COLO829 (cell line): ENCODE data around the gene PRKCE.

ENCODE experiments used
- DNase-seq: peaks from one replicate; pipeline ENCODE4 v3.0.0; 2012; ENCODE audit warnings: low spot score

Gene PRKCE

GRCh38 chr2:46118656-46119371 is 467.3 kb downstream of the PRKCE start:
- DNase-seq = no peak

DNA sequence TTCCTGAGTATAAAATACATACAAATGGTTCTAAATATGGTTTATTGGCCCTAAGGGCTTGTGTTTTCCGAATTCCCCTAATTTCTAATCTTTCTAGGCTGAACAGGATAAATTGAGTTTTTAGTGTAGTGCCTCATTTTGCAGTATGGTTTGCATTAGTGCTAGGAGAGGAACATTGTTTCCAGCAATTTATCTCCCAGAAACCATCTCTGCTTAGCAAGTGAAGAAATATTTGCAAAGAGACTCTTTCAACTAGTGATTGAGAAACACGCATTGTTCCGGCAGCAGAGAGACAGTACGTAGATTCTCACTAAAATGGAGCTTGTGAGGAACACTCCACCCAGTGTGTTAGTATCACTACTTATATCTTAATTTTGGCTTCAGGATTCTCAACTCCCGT is 468.0 kb downstream of the PRKCE start:
- DNase-seq = no peak

GRCh38 chr2:46120792-46121555 is 469.5 kb downstream of the PRKCE start:
- DNase-seq = no peak

- DNase-seq = no peak
These were observed 471.0 kb downstream of the PRKCE start for GRCh38 chr2:46122318-46122976.

GRCh38 chr2:46123013-46123412 is 471.5 kb downstream of the PRKCE start:
- no peak for DNase-seq

DNA sequence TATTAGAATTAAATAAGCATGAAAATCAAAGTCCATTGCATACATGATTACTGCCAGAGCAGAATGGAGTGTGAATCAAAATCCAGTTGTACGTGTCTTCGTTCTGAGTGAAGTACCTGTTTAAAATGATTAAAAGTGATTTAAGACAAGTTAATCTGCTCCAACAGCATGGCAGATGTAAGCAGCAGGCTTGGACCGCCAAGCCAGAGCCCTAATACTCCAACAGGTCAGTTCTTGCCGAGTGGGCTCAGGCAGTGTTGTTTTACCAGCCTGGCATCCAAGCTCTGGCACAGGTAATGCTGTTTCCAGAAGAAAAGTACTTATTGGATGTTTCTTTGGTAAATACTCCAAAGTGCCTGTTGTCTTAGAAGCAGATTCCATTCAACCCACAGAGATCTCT is 474.3 kb downstream of the PRKCE start:
- no peak for DNase-seq

GRCh38 chr2:46126571-46126970 is 475.1 kb downstream of the PRKCE start:
- DNase-seq = no peak

DNA sequence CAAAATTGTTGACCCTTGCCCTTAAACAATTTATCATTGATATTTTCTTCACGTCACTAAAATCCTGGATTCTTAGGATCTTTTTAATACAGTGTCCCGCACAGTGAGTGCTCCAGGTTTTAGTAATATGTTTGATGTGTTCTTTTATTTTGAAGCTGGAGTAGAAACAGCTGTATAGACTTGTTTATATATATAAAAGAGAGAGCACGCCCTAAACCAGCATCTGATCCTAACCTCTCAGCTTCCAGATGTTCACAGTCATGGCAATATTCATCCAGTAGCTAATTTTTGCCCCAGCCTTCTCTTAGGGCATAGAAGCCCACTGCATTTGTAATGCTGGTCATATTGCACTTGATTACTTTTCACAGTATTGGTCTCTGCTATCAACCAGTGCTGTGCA is 475.7 kb downstream of the PRKCE start:
- no peak for DNase-seq

DNA sequence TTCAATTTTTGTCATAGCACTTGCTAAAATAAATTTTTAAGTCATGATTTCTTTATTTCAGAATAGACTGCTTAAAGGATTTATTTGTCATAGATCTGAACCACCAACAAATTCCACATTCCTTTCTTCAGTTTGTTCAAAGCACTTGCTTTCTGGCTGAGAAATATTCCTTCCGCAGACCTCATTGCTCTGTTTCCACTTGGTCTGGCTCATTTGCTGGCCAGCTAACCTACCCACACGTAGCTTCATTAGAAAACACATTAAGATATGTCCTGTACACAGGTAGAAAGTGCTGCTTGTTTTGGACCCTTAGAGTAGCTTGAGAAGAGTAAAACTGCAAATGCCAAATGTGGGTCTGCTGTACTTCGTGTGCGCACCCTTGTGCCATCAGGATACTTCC is 479.0 kb downstream of the PRKCE start:
- no peak for DNase-seq

DNA sequence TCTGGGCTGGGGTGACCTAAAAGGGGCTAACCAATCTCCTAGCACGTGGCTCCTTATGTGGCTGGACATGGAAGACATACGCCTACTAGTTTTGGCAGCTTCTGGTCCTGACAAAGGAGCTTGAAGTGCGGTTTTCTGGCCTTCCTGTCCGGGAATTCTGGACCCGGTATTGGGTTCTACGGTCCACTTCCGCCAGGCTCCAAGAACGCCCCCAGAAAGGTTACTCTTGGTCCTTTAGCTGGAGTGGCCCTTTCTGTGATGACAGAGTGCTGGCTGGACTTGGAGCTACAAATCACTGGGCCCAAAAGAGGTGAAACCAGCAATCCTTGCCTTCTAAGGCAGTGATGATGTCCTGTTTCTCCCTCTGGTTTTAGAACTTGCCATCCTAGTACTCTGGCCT is 481.5 kb downstream of the PRKCE start:
- DNase-seq = no peak

DNA sequence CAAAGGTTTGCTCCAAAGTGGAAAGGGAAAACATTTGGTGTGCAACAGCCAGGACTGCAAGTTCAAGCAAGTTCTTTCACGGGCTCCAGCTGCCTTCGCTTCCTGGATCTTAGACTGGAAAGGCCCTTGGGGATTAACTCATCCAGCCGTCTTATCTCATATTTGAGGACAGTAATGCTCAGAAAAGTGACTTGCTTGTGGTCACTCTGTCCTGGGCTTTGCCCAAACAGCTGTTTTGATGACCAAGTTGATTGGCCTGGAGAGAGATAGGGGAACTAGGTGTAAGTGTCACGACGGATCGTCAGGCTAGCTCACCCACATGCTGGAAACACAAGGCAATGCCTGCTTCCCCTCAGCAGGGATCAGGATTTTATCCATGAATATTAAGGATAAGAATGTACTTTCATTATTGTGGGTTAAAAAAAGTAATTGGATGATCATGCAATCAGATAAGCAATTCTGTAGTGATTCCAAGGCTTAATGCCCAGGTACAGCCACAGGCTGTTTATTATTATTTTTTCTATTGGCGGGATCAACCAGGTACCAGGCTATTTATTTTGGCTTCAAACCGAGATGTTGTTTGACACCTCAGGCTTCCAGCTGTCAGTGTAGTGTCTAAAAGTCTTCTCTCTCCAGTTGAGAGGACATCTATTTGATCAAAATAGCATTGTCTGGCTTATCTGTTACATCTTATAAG is 483.2 kb downstream of the PRKCE start:
- DNase-seq = no peak

DNA sequence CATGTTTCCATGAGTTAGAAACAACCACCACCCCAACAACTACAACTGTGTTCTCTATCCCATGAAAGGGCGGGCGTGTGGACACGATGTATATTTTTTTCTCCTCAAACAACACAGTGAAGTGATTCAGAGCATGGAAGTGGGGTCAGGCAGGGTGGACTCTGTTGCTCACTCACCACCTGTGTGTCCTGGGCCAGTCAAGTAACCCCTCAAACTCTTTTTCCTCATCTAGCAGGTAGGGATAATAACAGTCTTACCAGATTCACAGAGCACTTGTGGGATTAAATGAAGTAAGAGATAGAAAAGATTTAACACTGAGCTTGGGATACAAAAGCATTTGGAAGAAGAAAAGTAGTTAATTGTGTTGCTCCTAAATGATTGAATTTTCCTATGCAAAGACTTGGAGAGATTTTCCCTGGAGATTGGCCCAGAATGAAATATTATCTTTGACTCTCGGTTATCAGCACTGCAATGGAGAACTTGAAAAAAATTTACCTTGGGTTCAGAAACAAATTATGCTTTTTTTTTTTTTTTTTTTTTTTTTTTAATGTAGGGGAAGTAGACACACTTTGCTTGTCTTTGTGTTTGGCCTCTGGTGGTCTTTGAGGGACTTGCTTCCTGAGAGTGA is 483.9 kb downstream of the PRKCE start:
- no peak for DNase-seq

GRCh38 chr2:46135958-46136357 is 484.5 kb downstream of the PRKCE start:
- DNase-seq = no peak

GRCh38 chr2:46136481-46136880 is 485.0 kb downstream of the PRKCE start:
- DNase-seq = no peak

DNA sequence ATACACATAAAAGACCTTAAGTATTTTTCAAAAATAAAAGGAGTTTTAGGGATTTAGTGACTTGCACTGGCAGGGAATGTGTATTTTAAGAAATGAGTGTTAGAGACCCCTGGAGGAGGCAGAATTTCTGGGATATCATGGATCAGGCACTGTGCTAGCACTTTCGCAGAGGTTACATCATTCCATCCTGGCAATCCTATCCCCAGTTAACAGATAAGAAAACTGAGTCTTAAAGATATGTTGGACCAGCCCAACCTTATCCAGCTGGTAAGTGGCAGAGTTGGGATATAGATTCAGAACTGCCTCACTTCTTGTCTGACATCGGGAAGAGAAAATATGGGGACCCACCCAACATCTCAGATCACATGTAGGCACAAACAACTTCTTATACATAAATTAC is 485.5 kb downstream of the PRKCE start:
- DNase-seq = no peak

DNA sequence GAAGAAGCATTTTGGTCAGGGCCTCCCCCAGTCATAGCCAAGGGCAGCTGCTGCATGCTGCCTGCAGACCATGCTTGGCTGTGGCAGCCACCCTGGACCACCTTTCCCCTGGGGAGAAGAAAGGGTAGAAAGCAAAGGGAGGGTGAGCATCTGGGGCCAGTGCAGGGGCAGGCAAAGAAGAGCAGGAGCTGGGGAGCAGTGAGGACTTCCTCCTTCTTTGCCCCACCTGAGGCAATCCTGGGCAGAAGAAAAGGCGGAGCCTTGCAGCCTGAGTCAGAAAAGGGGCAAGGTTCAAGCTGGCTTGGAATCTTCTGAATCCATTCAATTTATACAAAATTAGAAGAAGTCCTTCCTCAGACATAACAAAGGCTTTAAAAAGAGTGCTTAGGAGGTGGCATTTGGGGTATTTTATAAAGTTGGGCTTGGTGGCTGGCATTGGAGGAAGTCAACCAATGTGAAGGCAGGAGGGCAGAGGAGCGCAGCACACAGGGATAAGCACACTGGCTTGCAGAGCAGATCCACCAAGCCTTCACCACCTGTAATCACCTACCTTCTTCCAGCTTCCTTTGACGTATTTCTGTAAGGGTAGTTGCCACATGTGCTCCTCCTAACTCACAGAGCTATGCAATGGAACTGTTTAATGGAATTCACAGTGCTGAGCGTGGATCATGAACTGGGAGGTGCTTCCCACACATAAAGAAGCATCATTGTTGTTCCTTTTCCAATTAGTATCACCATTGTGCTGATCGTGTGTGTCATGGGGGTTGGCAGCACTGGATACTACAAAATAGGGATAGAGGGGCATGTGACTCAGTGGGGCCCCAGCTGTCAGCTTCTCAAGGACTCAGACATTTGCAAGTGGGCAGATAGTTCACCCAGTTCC is 491.3 kb downstream of the PRKCE start:
- DNase-seq = peak; percentile 13

GRCh38 chr2:46143429-46144132 is 492.1 kb downstream of the PRKCE start:
- DNase-seq = no peak

DNA sequence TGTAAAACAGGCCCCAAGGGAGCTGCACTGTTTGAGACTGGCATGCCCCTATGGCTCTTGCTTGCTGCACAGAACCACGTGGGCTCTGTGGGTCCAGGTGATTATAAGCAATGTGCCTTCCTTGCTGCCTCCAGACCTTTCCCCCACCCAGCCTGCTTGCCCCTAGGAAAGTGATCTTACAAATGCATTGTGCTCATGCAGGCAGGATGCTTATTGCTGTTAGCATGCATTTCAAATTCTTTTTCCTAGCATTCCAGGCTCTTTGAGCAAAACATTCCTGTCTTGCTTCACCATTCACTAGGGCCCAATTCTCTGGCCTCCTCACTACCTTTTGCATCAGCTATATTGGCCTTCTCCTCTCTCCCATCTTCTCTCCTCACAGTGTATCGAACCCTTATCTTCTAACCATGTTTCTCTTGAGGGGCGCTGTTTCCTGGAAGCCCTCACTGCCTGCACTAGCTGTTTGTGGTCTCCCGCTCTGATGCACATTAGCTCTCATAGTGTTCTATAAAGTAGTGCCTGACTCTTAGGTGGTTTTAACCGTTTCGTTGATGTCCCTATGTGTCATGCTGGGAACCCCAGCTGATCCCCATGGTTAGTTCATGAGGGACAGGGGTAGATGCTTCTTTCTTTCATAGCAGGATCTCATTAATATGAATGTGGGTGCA is 492.8 kb downstream of the PRKCE start:
- DNase-seq = no peak

- DNase-seq = no peak
These were observed 493.5 kb downstream of the PRKCE start for GRCh38 chr2:46145017-46145416.

- DNase-seq = no peak
These were observed 494.4 kb downstream of the PRKCE start for GRCh38 chr2:46145840-46146239.
